HG03159 (cell line): ENCODE data around the gene CDC42BPG.
"Not testable (repeated sequence)": the region's sequence is repeated elsewhere in the genome, so short reads cannot be mapped to it uniquely, and the experiment has no call there.

Experiments
- ATAC-seq: cut with Tn5 transposase; IDR thresholded peaks from one replicate; pipeline ENCODE4 v1.9.1; 2021; ENCODE audit warnings: mild to moderate bottlenecking, moderate library complexity; ENCODE audit not compliant: unreplicated experiment

The CDC42BPG gene

DNA sequence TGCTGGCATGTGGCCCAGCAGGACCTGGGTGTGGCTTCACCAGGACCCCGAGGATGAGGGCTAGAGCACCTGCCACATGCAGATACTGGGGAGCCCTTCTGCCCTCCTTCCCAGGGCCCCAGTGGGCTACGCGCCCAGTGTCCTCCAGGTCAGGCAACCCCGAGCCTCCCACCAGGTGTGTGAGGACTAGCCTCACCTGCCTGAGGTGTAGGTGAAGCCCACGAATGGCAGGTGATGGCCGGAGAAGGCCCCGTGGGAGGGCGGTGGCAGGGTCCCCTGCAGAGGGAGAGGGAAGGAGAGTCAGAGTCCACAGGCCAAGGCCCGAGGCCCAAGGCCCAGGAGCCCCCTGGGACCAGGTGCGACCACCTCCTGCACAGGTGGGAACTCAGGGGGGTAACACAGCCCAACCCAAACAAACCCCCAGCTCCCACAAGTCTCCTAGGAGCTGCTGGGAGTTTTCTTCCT is 6.5 kb downstream of the CDC42BPG start:
- no peak for ATAC-seq

DNA sequence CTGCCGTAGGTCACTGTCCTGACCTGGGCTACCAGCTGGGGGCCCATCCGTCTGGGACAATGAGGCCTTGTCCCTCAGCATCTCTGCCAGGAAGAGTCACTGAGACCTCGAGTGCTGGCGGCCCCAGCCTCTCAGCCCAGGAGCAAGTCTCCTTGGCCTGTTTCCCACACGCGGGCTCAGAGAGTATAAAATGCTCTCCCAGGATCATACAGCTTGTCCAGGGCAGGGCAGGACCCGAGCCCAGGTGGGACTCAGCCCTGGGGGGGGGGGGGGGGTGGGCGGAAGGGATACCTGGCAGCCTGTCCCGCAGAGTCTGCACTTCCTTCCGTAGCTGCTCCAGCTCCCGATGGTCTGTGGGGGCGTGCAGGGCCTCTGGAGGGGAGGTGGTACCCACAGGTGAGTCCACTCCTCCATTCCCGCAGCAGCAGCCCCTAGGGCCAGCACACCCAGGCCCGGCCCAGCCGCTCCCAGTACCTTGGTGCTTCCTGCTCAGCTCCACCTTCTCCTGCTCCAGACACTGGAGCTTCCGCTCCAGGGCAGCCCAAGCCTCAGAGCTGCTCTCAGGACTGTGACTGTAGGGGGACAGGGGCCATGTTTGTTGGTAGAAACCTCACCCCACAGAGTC is 7.9 kb downstream of the CDC42BPG start:
- no peak for ATAC-seq

- ATAC-seq = no peak
Observed at GRCh38 chr11:64835616-64836447, 8.6 kb downstream of the CDC42BPG start.

DNA sequence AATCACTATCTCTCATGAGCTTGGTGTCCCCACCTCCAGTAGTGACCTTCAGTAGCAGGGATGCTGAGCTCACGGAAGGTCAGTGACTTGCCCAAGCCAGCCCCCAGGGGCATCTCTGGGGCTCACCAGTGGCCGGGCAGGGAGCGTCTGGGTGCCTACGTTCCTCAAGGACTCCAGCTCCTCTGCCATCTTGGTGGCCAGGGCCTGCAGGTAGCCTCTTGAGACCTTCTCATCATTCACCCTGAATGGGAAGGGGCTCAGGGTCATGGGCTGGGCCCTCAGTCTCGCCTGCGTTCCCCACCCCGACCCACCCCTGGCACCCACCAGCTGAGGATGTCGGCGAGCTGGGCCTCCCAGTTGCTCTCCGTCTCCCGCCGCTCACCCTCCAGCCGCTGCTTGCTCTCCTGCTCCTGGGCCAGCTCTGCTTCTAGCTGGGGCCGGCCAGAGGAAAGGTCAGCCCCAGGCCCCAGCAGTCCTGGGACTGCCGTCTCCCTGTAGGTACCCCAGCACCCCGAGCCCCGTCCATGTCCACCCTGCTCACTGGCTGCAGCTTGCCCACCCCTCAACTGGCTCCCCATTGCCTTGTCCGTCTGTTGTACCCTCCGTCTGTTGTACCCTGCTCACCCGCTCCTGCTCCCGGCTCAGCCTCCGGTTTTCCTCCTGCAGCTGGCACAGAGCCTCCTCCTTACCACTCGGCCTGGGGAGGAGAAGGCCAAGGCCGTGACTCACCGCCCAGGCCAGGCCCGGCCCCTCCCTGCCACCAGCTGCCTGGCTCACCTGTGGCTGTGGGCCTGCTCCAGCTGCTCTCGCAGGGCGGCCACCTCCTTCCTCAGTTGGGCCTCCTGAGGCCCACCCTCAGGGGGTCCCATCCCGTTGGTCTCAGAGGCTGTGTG is 9.5 kb downstream of the CDC42BPG start:
- ATAC-seq = no peak

- ATAC-seq = no peak
Observed at GRCh38 chr11:64834031-64834722, 10.3 kb downstream of the CDC42BPG start.

- ATAC-seq = no peak
Observed at GRCh38 chr11:64833509-64833908, 10.9 kb downstream of the CDC42BPG start.

DNA sequence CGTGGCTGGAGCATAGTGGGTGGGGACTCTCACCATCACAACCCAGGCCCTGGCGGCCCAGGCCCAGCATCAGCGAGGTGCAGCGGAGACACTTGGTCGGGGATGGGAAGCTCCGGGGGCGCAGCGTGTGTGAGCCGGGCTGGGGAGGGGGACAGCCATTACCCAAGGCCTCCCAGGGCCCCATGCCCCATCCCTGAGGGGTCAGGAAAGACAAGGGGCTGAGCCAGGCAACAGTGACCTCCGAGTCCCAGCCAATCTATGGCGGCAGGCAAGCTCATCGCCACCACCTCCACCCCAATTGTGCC is 11.3 kb downstream of the CDC42BPG start:
- ATAC-seq = no peak

GRCh38 chr11:64832467-64833197 is 11.8 kb downstream of the CDC42BPG start:
- ATAC-seq = no peak

DNA sequence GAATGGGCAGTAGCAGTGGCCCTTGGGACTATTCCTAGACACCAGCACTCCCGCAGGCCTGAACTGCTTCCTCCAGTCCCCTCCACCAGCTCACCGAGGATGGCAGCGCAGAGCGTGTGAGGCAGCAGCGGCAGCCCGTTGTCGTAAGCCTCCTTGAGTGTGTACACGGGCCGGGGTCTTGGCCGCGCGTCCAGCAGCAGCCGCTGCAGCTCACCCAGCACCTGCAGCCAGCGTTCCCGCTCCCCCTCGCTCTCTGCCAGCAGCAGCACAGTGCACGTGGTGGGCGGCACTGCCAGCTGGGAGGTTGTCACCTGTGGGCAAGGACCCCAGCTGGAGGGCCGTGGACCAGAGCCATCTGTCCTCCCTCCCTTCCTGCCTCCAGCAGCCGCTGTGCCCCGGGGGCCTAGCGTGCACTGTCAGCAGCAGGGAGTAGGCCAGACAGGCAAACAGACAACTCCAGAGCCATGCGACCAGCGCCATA is 13.0 kb downstream of the CDC42BPG start:
- ATAC-seq = no peak

DNA sequence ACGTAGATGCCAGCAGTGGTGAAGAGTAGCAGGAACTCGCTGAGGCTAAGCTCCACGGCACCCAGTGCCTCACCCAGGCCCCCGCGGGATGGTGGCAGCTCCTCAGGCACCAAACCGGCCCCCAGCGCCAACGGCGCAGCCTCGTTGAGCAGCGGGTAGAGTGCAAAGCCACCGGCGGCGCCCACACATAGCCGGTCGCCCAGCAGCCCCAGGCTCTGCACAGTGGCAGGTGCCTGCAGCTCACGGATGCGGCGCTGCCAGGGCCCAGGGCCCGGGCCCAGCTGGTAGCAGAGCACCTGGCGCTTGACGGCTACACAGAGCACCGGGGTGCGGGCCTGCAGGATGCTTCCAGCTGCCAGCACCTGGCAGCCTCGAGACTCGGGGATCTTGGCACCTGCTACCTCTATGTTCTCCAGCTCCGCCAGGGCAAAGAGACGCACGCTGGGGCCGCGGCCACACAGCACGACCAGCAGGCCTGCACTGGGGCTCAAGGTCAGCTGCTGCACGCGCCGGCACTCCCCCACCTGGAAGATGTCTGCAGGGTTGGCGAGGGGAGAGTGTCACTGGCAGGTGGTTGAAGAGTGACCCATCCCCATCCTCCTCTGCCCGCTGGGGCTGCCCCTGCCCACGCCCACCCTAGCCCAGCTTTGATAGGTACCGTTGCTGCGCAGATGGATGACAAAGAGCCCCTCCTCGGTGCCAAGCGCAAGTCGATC is 14.8 kb downstream of the CDC42BPG start:
- ATAC-seq = no peak

- ATAC-seq = no peak
Observed at GRCh38 chr11:64827451-64827839, 17.0 kb downstream of the CDC42BPG start.

DNA sequence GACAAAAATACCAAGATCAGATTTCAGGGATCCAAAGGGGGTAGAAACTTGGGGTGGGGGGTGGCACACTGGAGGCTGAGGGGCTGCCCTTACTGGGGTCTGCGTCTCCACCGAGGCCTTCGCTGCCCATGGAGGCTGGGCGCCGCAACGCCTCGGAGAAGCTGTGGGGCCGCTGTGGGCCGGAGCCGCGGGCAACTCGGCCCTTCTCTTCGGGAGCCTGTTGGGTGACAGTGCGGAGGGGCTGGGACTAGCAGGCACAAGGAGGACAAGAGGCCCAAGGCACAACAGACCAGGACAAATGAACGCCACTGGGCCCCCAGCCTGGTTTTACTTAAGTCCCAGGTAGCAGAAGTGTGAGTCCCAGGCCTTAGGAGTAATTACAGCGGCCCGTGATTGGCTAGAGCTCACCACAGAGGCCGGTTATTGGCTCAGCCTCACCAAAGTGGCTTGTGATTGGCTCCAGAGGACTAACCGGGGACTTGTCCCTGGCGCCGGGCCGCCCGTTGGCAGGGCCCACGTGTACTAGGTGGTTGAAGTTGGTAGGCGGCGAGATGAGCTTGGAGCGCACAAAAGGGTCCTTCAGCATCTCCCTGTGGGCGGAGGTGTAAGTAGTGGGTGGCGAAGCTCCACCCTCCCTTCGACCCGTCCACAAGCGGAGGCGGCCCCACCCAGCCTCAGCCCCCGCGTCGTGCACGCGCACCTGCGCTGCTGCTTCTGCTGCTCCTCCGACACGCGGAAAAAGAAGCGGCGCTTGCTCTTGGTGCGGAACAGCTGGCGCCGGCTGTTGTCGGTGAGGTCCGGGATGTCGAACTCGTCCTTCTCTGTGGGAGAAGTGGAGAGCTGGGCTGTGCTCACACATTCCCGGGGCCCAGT is 17.6 kb downstream of the CDC42BPG start:
- ATAC-seq = no peak

DNA sequence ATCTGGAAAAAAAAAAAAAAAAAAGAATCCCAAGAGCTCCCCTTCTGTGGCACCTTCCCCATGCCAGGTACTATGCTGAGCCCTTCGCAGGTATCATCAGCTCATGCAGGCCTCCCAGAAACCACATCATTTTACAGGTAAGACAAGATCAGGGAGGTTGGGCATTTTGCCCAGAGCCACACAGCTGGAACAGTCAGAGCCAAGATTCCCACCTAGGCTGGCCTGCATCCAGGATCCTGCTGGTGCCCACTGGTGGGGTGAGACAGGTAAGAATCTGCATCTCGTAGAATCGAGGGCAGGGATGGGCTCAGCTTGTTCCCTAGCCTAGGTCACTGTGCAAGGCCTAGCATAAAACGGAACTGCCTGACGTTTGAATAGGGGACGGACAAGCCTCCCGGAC is 18.4 kb downstream of the CDC42BPG start:
- no peak for ATAC-seq

GRCh38 chr11:64823568-64824119 is 20.8 kb downstream of the CDC42BPG start:
- ATAC-seq = no peak

GRCh38 chr11:64817476-64817875 is 27.0 kb downstream of the CDC42BPG start:
- ATAC-seq = no peak

DNA sequence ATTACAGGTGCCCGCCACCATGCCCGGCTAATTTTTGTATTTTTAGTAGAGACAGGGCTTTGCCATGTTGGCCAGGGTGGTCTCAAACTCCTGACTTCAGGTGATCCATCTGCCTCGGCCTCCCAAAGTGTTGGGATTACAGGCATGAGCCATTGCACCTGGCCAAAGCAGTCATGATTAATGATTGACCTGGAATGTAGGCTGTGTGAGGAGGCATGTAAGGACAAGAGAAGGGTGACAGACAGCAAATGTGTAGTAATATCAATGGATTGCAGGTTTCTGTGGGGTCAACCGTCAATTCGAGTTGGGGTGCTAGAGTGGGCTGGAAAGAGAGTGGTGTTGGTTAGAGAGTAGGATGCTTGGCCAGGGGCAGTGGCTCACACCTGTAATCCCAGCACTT is 29.0 kb downstream of the CDC42BPG start:
- not testable (repeated sequence) for ATAC-seq

DNA sequence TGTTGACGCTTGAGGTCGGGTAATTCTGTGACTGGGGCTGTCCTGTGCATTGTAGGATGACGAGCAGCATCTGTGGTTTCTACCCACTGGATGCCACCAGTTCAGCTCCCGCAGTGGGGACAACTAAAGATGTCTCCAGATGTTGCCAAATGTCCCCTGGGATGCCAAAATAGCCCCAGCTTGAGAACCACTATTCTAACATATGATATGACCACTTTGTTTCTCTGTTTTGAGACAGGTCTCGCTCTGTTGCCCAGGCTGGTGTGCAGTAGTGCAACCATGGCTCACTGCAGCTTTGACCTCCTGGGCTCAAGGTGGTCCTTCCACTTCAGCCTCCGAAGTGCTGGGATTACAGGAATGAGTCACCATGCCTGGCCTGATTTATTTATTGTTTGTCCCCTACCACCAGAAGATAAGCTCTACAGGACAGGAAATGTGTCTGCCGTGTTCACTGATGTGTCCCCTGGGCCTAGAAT is 29.7 kb downstream of the CDC42BPG start:
- peak; percentile 45 for ATAC-seq

DNA sequence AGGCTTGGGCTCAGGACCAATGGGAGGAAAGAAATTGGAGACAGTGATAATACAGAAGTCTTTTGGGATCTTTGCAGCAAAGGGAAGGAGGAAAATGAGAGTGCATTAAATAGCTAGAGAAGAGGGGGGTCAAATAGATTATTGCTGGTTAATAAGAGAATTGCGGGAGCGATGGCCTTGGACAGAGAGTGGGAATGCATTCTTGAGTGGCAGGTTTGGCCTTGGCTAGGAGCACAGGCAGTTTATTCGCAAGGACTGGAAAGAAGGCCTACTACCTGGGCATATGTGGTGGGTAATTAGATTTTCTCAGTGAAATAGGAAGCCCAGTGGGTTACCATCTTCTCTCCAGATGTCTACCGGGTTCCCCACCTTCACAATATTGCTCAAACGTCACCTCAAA is 30.6 kb downstream of the CDC42BPG start:
- no peak for ATAC-seq
